H1 (cell line): ENCODE measurements around the gene CLN5. TPM values are rescaled to one million over a fixed set of nuclear protein-coding genes. Genes with fewer than 3 reads are reported as not detected.

Experiments
- CTCF ChIA-PET: fragments of 300-600 bp; sonication (Branson Sonifier 250); formaldehyde crosslinking; loops from one replicate; lab custom pipeline; 2021; ENCODE audit not compliant: partially characterized antibody; lab: Charles Lee
- POLR2A ChIA-PET: fragments of 300-600 bp; sonication (Branson Sonifier 250); formaldehyde crosslinking; loops from one replicate; lab custom pipeline; 2021; ENCODE audit warnings: inconsistent platforms; ENCODE audit not compliant: partially characterized antibody; lab: Charles Lee
- DNase-seq, 2 experiments: peaks; one replicate each; pipeline versions ENCODE4 v3.0.0 to v3.0.0-alpha.2; 2010 to 2022; ENCODE audit warnings: low spot score in 2 of 2, low read depth in 1 of 2, mixed read lengths in 1 of 2
- FAIRE-seq: peaks from 2 replicates; lab custom pipeline; 2011; peaks lifted over from hg19 to GRCh38; lab: Jason Lieb, UNC
- H2AFZ ChIP-seq: 2 replicates; pipeline ENCODE4 v1.8.1; 2012; ENCODE audit warnings: low read length, inconsistent platforms
- H2AK5ac ChIP-seq: 2 replicates; pipeline ENCODE4 v1.6.1; 2013; ENCODE audit warnings: low read depth, low read length
- H2BK120ac ChIP-seq: replicated peaks from 2 replicates; pipeline ENCODE3; 2013; ENCODE audit warnings: low read depth, low read length, inconsistent platforms
- H2BK12ac ChIP-seq: 2 replicates; pipeline ENCODE4 v1.6.1; 2013; ENCODE audit warnings: low read depth, low read length
- H2BK15ac ChIP-seq: 2 replicates; pipeline ENCODE4 v1.6.1; 2013; ENCODE audit warnings: low read length
- H2BK20ac ChIP-seq: 2 replicates; pipeline ENCODE4 v1.6.1; 2013; ENCODE audit warnings: low read length
- H2BK5ac ChIP-seq: 2 replicates; pipeline ENCODE4 v1.6.1; 2013; ENCODE audit warnings: low read depth, low read length
- H3K14ac ChIP-seq: 2 replicates; pipeline ENCODE4 v1.6.1; 2013; ENCODE audit warnings: inconsistent platforms; ENCODE audit not compliant: insufficient read length
- H3K18ac ChIP-seq: 2 replicates; pipeline ENCODE4 v1.6.1; 2013; ENCODE audit warnings: low read length; ENCODE audit errors: extremely low read depth
- H3K23ac ChIP-seq: 2 replicates; pipeline ENCODE4 v1.6.1; 2013; ENCODE audit warnings: inconsistent platforms; ENCODE audit not compliant: insufficient read length
- H3K23me2 ChIP-seq: 2 replicates; pipeline ENCODE4 v1.6.1; 2013; ENCODE audit warnings: low read depth, low read length
- H3K27ac ChIP-seq: 2 replicates; pipeline ENCODE4 v1.6.1; 2011; ENCODE audit warnings: low read depth, low read length, inconsistent platforms
- H3K27me3 ChIP-seq, 4 experiments: replicated peaks in 1 of 4; 1 replicate in 1 of 4; 2 replicates in 3 of 4; pipeline versions ENCODE4 v1.6.1 to v1.8.1; 2011 to 2013; ENCODE audit warnings: low read length in 3 of 4, mild to moderate bottlenecking in 3 of 4, inconsistent platforms in 2 of 4, mixed read lengths in 2 of 4, moderate library complexity in 1 of 4; ENCODE audit not compliant: control insufficient read depth in 3 of 4, insufficient read depth in 3 of 4; ENCODE audit errors: extremely low read depth in 1 of 4
- H3K36me3 ChIP-seq, 4 experiments: 2 replicates each; pipeline versions ENCODE4 v1.6.1 to v1.8.1; 2011 to 2013; ENCODE audit warnings: mild to moderate bottlenecking in 4 of 4, low read length in 3 of 4, moderate library complexity in 2 of 4, control low read depth in 1 of 4, inconsistent platforms in 1 of 4; ENCODE audit not compliant: insufficient read depth in 4 of 4, control insufficient read depth in 2 of 4
- H3K4ac ChIP-seq: replicated peaks from 2 replicates; pipeline ENCODE3; 2013; ENCODE audit warnings: low read length, low read depth, mixed read lengths, inconsistent platforms; ENCODE audit not compliant: insufficient read length
- H3K4me1 ChIP-seq, 4 experiments: replicated peaks in 1 of 4; 1 replicate in 1 of 4; 2 replicates in 3 of 4; pipeline versions ENCODE4 v1.6.1 to v1.8.1; 2011 to 2013; ENCODE audit warnings: low read length in 3 of 4, inconsistent platforms in 2 of 4, mixed read lengths in 1 of 4; ENCODE audit not compliant: insufficient read depth in 4 of 4, control insufficient read depth in 3 of 4
- H3K4me2 ChIP-seq, 2 experiments: 2 replicates each; pipeline versions ENCODE4 v1.6.1 to v1.8.1; 2011 to 2013; ENCODE audit warnings: low read depth in 2 of 2, low read length in 2 of 2, control low read depth in 1 of 2, inconsistent platforms in 1 of 2, mild to moderate bottlenecking in 1 of 2; ENCODE audit not compliant: insufficient read depth in 1 of 2
- H3K4me3 ChIP-seq, 4 experiments: fragments of 200-600, 300-600 bp in 1 of 4; sonication (generic), shearing (Covaris generic), sonication (Bioruptor Twin) in 1 of 4; 2 replicates each; pipeline versions ENCODE4 v1.5.1 to v1.8.1; 2011 to 2016; ENCODE audit warnings: low read length in 4 of 4, low read depth in 3 of 4, control low read depth in 2 of 4, inconsistent platforms in 2 of 4, mild to moderate bottlenecking in 2 of 4, mixed read lengths in 1 of 4, moderate library complexity in 1 of 4; ENCODE audit not compliant: insufficient read depth in 2 of 4; ENCODE audit errors: extremely low read depth in 1 of 4
- H3K56ac ChIP-seq: replicated peaks from 2 replicates; pipeline ENCODE3; 2013; ENCODE audit warnings: low read depth, mild to moderate bottlenecking, mixed read lengths, low read length, inconsistent platforms; ENCODE audit not compliant: insufficient read length
- H3K79me1 ChIP-seq: 2 replicates; pipeline ENCODE4 v1.6.1; 2013; ENCODE audit warnings: low read depth, low read length, control low read depth
- H3K79me2 ChIP-seq, 2 experiments: 2 replicates each; pipeline versions ENCODE4 v1.6.1 to v1.8.1; 2012 to 2013; ENCODE audit warnings: low read length in 2 of 2, mild to moderate bottlenecking in 2 of 2, inconsistent platforms in 1 of 2; ENCODE audit not compliant: insufficient read depth in 2 of 2, control insufficient read depth in 1 of 2
- H3K9ac ChIP-seq, 4 experiments: replicated peaks in 1 of 4; 1 replicate in 1 of 4; 2 replicates in 3 of 4; pipeline versions ENCODE4 v1.6.1 to v1.8.1; 2011 to 2013; ENCODE audit warnings: low read depth in 3 of 4, low read length in 3 of 4, control low read depth in 2 of 4, mild to moderate bottlenecking in 2 of 4, moderate library complexity in 2 of 4, inconsistent platforms in 1 of 4; ENCODE audit errors: extremely low read depth in 1 of 4
- H3K9me3 ChIP-seq, 2 experiments: 2 replicates each; pipeline versions ENCODE4 v1.6.1 to v1.8.1; 2012 to 2013; ENCODE audit warnings: mild to moderate bottlenecking in 2 of 2, moderate library complexity in 2 of 2, control low read depth in 1 of 2, inconsistent platforms in 1 of 2, low read depth in 1 of 2, low read length in 1 of 2, mixed read lengths in 1 of 2; ENCODE audit not compliant: insufficient read depth in 2 of 2
- H4K20me1 ChIP-seq, 2 experiments: replicated peaks in 1 of 2; 2 replicates each; pipeline versions ENCODE3 to v1.8.1; 2011 to 2013; ENCODE audit warnings: inconsistent platforms in 2 of 2, low read length in 2 of 2, mild to moderate bottlenecking in 1 of 2; ENCODE audit not compliant: insufficient read depth in 2 of 2, control insufficient read depth in 1 of 2
- H4K5ac ChIP-seq: 2 replicates; pipeline ENCODE4 v1.6.1; 2013; ENCODE audit warnings: low read length, low read depth, mixed read lengths, inconsistent platforms; ENCODE audit not compliant: insufficient read length
- H4K8ac ChIP-seq: 2 replicates; pipeline ENCODE4 v1.8.0; 2013; ENCODE audit warnings: mild to moderate bottlenecking, moderate library complexity, low read length, inconsistent platforms; ENCODE audit not compliant: insufficient read depth; ENCODE audit errors: extremely low read depth
- H4K91ac ChIP-seq: replicated peaks from 2 replicates; pipeline ENCODE3; 2013; ENCODE audit warnings: low read length, mixed read lengths, inconsistent platforms; ENCODE audit not compliant: insufficient read length
- CREB1 ChIP-seq: IDR thresholded peaks from 2 replicates; pipeline ENCODE4 v1.6.1; 2012; ENCODE audit warnings: inconsistent platforms
- POLR2A ChIP-seq, 2 experiments: IDR thresholded peaks; 1 replicate in 1 of 2; 2 replicates in 1 of 2; pipeline ENCODE4 v1.6.1; 2011; ENCODE audit warnings: low read depth in 2 of 2, low read length in 2 of 2, mild to moderate bottlenecking in 2 of 2; ENCODE audit errors: control extremely low read depth in 1 of 2
- SAP30 ChIP-seq: fragments of 300-600 bp; sonication (generic); IDR thresholded peaks from 2 replicates; pipeline ENCODE4 v1.7.1; 2012; ENCODE audit warnings: low read length, moderate library complexity, mild to moderate bottlenecking, inconsistent platforms; ENCODE audit not compliant: insufficient read depth, insufficient replicate concordance
- SIX5 ChIP-seq: IDR thresholded peaks from 2 replicates; pipeline ENCODE4 v1.6.1; 2011; ENCODE audit warnings: mild to moderate bottlenecking, low read depth, low read length
- SP1 ChIP-seq: IDR thresholded peaks from 2 replicates; pipeline ENCODE4 v1.6.1; 2011; ENCODE audit warnings: low read depth, low read length
- WGBS, 2 experiments: shearing (Covaris generic) in 1 of 2; methylation state at CpG; one replicate each; pipeline versions ENCODE4 v1.1.6 to v1.1.7; 2013 to 2015; ENCODE audit warnings: low lambda C conversion rate in 2 of 2, mixed read lengths in 2 of 2, inconsistent platforms in 1 of 2, low coverage in 1 of 2, missing lambda C conversion rate in 1 of 2; ENCODE audit not compliant: insufficient replicate concordance in 2 of 2, insufficient coverage in 1 of 2, insufficient read length in 1 of 2; ENCODE audit errors: extremely low coverage in 1 of 2, missing lambda C conversion rate in 1 of 2; 5-methylcytosine and 5-hydroxymethylcytosine counted together
- polyA plus RNA-seq, 7 experiments: library from polyadenylated mRNA; depleted of rRNA in 3 of 7; stranded (reverse) in 5 of 7; unstranded in 2 of 7; fragments of >200 nt in 5 of 7; fragments of 200-250 nt in 2 of 7; gene quantifications; 1 replicate in 5 of 7; 2 replicates in 1 of 7; 4 replicates in 1 of 7; pipeline versions ENCODE4 v1.2.1 to v1.2.3, GENCODE V29; 2011 to 2013; ENCODE audit warnings: missing spikeins in 2 of 7, mixed read lengths in 2 of 7
- total RNA-seq: library from RNA; stranded (reverse); fragmentation: NEBNext Ultra II Directional; extraction: Animal tissue kit (Norgen Biotek cat#: 25700); gene quantifications from 2 replicates; pipeline ENCODE4 v1.2.1, GENCODE V29; 2021

The CLN5 gene
- total and polyA plus RNA-seq, 2 of the 8 experiments (the other 6 are each of a cell fraction or from before 2014, with no cell fraction given): 5.3 to 10.1 TPM

DNA sequence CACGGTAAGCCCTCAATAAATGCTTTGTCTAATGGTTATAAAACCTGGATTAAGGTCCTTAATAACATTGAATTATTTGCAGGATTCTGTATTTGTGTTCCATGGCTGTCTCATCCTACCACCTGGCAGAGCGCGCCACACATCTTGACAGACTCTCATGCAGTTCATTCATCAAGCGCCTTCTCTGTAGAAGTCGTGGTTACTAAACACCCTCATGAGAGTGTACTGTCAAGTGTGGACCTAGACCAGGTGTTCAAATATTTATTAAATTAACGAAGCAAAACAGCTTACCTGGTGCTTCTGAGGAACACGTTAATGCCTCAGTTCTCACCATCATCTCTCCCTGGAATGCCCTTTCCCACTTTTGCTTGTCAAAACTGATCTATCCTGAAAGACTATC, 48.2 kb downstream of the CLN5 start:
- POLR2A ChIA-PET: no interaction called here
- TF ChIP-seq SAP30: no peak
- TF ChIP-seq CREB1: no peak
- no peak for TF ChIP-seq POLR2A (IDR thresholded peaks at IDR 0.05; ENCODE audit: control extremely low read depth in 1 of 2, low read depth in 2 of 2, low read length in 2 of 2)
- TF ChIP-seq SIX5: no peak
- TF ChIP-seq SP1: no peak

More for the DNA sequence above, 48.2 kb downstream of the CLN5 start:
- no peak overlapping the region for H3K14ac ChIP-seq
- no peaks in the 10 kb centered on the region for H3K79me1 ChIP-seq
- peaks cover 0 to 3% (median under 1%) of the 10 kb centered on the region in 4 experiments; a peak in 3 of 8 replicates for H3K36me3 ChIP-seq
- DNase-seq (no peak), FAIRE-seq (no peak)
- no peaks in the 10 kb centered on the region for H4K20me1 ChIP-seq
- H3K4ac ChIP-seq: no peak overlapping the region
- no peak overlapping the region for H3K4me2 ChIP-seq
- H3K27me3 ChIP-seq: no peaks in the 10 kb centered on the region
- H3K23me2 ChIP-seq: no peaks in the 10 kb centered on the region
- no peaks in the 10 kb centered on the region for H3K79me2 ChIP-seq
- no peak overlapping the region for H3K18ac ChIP-seq
- no peak overlapping the region for H3K23ac ChIP-seq
- WGBS, 2 experiments: 94% methylated on average over 7 of the region's 7 CpGs; no CpG with 5 or more reads in 1 of the 2 experiments
- H4K91ac ChIP-seq: no peak overlapping the region
- H2AFZ ChIP-seq: no peak overlapping the region
- H2BK12ac ChIP-seq: no peak overlapping the region
- no peak overlapping the region for H3K9ac ChIP-seq
- no peak overlapping the region for H2BK15ac ChIP-seq
- no peak overlapping the region for H2BK5ac ChIP-seq
- no peak overlapping the region for H3K4me3 ChIP-seq
- H3K4me1 ChIP-seq: no peaks in the 10 kb centered on the region
- no peak overlapping the region for H2BK20ac ChIP-seq
- no peak overlapping the region for H3K27ac ChIP-seq
- H2BK120ac ChIP-seq: no peak overlapping the region
- no peak overlapping the region for H3K56ac ChIP-seq
- no peaks in the 10 kb centered on the region for H3K9me3 ChIP-seq
- H4K8ac ChIP-seq: no peak overlapping the region
- CTCF ChIA-PET: no interaction called here
- H4K5ac ChIP-seq: no peak overlapping the region
- no peak overlapping the region for H2AK5ac ChIP-seq
